IMR-90 (cell line): Measurements from ENCODE around the gene KCNQ1.

Experiments
- BHLHE40 ChIP-seq: fragments of 150-350 bp; IDR thresholded peaks from 2 replicates; pipeline ENCODE4 v1.6.1; 2016; ENCODE audit warnings: mild to moderate bottlenecking, low read depth, low read length
- CTCF ChIP-seq: conservative IDR thresholded peaks from 2 replicates; pipeline ENCODE4 v1.5.1; 2012; ENCODE audit warnings: mild to moderate bottlenecking, low read depth, low read length, improper control_type of control experiment
- MAFK ChIP-seq: IDR thresholded peaks from 2 replicates; pipeline ENCODE4 v1.6.1; 2012; ENCODE audit warnings: low read depth, low read length, improper control_type of control experiment
- MAZ ChIP-seq: IDR thresholded peaks from 2 replicates; pipeline ENCODE4 v1.6.1; 2012; ENCODE audit warnings: low read depth, mild to moderate bottlenecking, low read length, improper control_type of control experiment, moderate library complexity, borderline replicate concordance
- MXI1 ChIP-seq: IDR thresholded peaks from 2 replicates; pipeline ENCODE4 v1.6.1; 2012; ENCODE audit warnings: low read depth, mild to moderate bottlenecking, low read length, moderate library complexity, borderline replicate concordance
- POLR2A ChIP-seq: IDR thresholded peaks from 2 replicates; pipeline ENCODE4 v1.6.1; 2012; ENCODE audit warnings: mild to moderate bottlenecking, low read depth, low read length
- RAD21 ChIP-seq: IDR thresholded peaks from 2 replicates; pipeline ENCODE4 v1.6.1; 2012; ENCODE audit warnings: low read length, improper control_type of control experiment

GRCh38 chr11:2522631-2523255 lies 77.9 kb downstream of the KCNQ1 start:
- TF ChIP-seq CTCF, result no peak
- TF ChIP-seq POLR2A, result no peak
- no peak for TF ChIP-seq MAFK
- no peak for TF ChIP-seq BHLHE40
- TF ChIP-seq RAD21, result no peak
- no peak for TF ChIP-seq MXI1
- TF ChIP-seq MAZ, result no peak
